Smooth muscle cell (in vitro differentiated cells): ENCODE results near the gene ADH1B. TPM values are rescaled to one million over a fixed set of nuclear protein-coding genes. Genes with fewer than 3 reads are reported as not detected.
"Not testable (repeated sequence)": the region's sequence is repeated elsewhere in the genome, so short reads cannot be mapped to it uniquely, and the experiment has no call there.

ENCODE experiments used
- DNase-seq: peaks from one replicate; lab custom pipeline; 2025; ENCODE audit not compliant: unreplicated experiment; lab: John Stamatoyannopoulos, UW
- H2AFZ ChIP-seq: fragments of 200-600 bp; sonication (generic); 2 replicates; pipeline ENCODE4 v1.6.0; 2016; ENCODE audit warnings: antibody characterized with exemption, low read depth, mild to moderate bottlenecking
- H3F3A ChIP-seq: fragments of 200-600 bp; sonication (generic); 2 replicates; pipeline ENCODE4 v1.6.0; 2017; ENCODE audit warnings: antibody characterized with exemption, low read depth
- H3K27ac ChIP-seq: fragments of 200-600 bp; sonication (generic); 2 replicates; pipeline ENCODE4 v1.5.1; 2016; ENCODE audit warnings: low read depth, mild to moderate bottlenecking
- H3K27me3 ChIP-seq: fragments of 200-600 bp; sonication (generic); 2 replicates; pipeline ENCODE4 v1.6.1; 2016; ENCODE audit warnings: low read depth, mild to moderate bottlenecking
- H3K36me3 ChIP-seq: fragments of 200-600 bp; sonication (generic); 2 replicates; pipeline ENCODE4 v1.5.1; 2016; ENCODE audit warnings: low read depth
- H3K4me1 ChIP-seq: fragments of 200-600 bp; sonication (generic); 2 replicates; pipeline ENCODE4 v1.5.1; 2016; ENCODE audit warnings: low read depth
- H3K4me2 ChIP-seq: fragments of 200-600 bp; sonication (generic); 2 replicates; pipeline ENCODE4 v1.6.0; 2016; ENCODE audit warnings: mild to moderate bottlenecking
- H3K4me3 ChIP-seq: fragments of 200-600 bp; sonication (generic); 2 replicates; pipeline ENCODE4 v1.5.1; 2016; ENCODE audit warnings: mild to moderate bottlenecking
- H3K79me2 ChIP-seq: fragments of 200-600 bp; sonication (generic); 2 replicates; pipeline ENCODE4 v1.6.0; 2016; ENCODE audit warnings: low read depth, mild to moderate bottlenecking
- H3K9ac ChIP-seq: fragments of 200-600 bp; sonication (generic); 2 replicates; pipeline ENCODE4 v1.6.0; 2016; ENCODE audit warnings: low read depth
- H3K9me3 ChIP-seq: fragments of 200-600 bp; sonication (generic); replicated peaks from 2 replicates; pipeline ENCODE4 v1.5.1; 2016; ENCODE audit warnings: low read depth
- H4K20me1 ChIP-seq: fragments of 200-600 bp; sonication (generic); 2 replicates; pipeline ENCODE4 v1.6.0; 2016; ENCODE audit warnings: low read depth
- WGBS: methylation state at CpG from one replicate; pipeline ENCODE4 v1.1.7; 2016; ENCODE audit warnings: low lambda C conversion rate; 5-methylcytosine and 5-hydroxymethylcytosine counted together
- polyA plus RNA-seq: library from polyadenylated mRNA; unstranded; fragments of >200 nt; fragmentation: Nextera tagmentation; extraction: Ambion mirVana; gene quantifications from 2 replicates; pipeline ENCODE4 v1.2.1, GENCODE V29; 2016
- total RNA-seq: library from RNA; depleted of rRNA; stranded (reverse); fragments of >200 nt; gene quantifications from 2 replicates; pipeline ENCODE4 v1.2.3, GENCODE V29; 2014
- TF ChIP-seq, protein P1 (sequence below): fragments of 200-600 bp; sonication (generic); IDR thresholded peaks from 2 replicates; pipeline ENCODE4 v1.5.1; 2017; ENCODE audit warnings: borderline replicate concordance, mild to moderate bottlenecking, antibody characterized with exemption; ENCODE audit not compliant: insufficient read depth, poor library complexity, severe bottlenecking

The ADH1B gene
- total and polyA plus RNA-seq, 2 experiments from 2014 or later, result not detected

DNA sequence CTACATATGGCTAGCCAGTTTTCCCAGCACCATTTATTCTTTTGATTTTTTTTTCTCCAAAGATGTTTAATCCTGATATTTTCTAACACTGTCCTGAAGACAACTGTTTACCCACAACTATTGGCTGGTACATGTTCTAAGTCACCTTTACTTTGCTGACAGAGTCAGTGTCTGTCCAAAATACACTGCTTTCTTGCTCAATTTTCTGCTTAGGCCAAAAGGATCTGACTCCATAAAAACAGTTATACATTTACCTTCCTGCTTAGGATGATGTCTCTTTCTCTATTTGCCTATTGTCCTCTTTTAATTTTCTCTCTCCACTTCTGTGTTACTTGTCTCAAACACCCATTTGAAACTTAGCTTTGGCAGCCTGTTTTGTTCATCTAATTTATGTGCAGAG lies 28.1 kb upstream of the ADH1B start:
- no peaks in the 10 kb centered on the region for H3F3A ChIP-seq

DNA sequence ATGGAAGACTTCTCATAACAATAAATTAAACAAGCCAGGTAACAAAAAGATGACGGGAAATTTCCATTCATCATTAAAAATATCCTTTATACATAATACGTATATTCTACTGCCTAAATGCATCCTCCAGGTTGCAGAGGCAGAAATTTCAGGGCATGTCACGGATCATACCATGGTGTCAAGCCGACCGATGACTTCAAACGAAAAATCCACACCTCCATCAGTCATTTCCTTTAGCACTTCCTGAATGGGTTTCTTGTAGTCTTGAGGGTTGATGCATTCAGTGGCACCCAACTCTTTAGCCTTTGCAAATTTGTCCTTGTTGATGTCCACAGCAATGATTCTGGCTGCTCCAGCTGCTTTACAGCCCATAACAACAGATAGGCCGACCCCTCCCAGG lies 21.4 kb upstream of the ADH1B start:
- not testable (repeated sequence) for H3F3A ChIP-seq, H3K4me2 ChIP-seq, H3K4me3 ChIP-seq, H4K20me1 ChIP-seq, H3K27ac ChIP-seq, H3K4me1 ChIP-seq, H3K9ac ChIP-seq, H3K36me3 ChIP-seq, H3K9me3 ChIP-seq, H2AFZ ChIP-seq, H3K79me2 ChIP-seq, H3K27me3 ChIP-seq, DNase-seq
- WGBS, result 91% methylated on average over 7 of the region's 7 CpGs

More for the DNA sequence above, 28.1 kb upstream of the ADH1B start:
- Histone ChIP-seq H3K9ac (no peak overlapping the region), H3K27me3 (no peaks in the 10 kb centered on the region), H3K79me2 (no peaks in the 10 kb centered on the region), H3K36me3 (no peaks in the 10 kb centered on the region), H2AFZ (no peak overlapping the region), H3K9me3 (no peaks in the 10 kb centered on the region), H4K20me1 (no peaks in the 10 kb centered on the region), H3K4me3 (no peak overlapping the region), H3K27ac (no peak overlapping the region), H3K4me1 (no peaks in the 10 kb centered on the region), H3K4me2 (no peak overlapping the region)
- TF ChIP-seq, protein P1, sequence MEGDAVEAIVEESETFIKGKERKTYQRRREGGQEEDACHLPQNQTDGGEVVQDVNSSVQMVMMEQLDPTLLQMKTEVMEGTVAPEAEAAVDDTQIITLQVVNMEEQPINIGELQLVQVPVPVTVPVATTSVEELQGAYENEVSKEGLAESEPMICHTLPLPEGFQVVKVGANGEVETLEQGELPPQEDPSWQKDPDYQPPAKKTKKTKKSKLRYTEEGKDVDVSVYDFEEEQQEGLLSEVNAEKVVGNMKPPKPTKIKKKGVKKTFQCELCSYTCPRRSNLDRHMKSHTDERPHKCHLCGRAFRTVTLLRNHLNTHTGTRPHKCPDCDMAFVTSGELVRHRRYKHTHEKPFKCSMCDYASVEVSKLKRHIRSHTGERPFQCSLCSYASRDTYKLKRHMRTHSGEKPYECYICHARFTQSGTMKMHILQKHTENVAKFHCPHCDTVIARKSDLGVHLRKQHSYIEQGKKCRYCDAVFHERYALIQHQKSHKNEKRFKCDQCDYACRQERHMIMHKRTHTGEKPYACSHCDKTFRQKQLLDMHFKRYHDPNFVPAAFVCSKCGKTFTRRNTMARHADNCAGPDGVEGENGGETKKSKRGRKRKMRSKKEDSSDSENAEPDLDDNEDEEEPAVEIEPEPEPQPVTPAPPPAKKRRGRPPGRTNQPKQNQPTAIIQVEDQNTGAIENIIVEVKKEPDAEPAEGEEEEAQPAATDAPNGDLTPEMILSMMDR, result no peak
- DNase-seq, result no peak

DNA sequence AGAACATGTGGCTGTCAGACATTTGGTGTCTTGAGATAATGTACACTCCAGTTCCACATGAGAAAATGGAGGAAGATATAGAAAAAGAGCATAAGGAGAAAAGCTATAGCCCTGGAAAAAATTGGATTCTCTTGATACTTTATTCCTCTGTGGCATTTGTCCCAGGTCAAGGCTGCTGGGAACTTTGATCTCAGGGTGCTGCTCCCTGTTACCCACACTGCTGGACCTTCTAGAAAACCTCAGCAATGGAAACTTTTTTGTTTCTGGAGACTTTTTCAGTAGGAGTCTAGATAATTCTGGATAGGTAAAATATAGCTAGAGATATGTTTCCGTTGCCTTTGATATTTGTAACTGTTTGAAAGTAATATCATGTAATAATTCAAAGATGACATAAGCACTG lies 20.2 kb upstream of the ADH1B start:
- Histone ChIP-seq H3K4me1 (no peaks in the 10 kb centered on the region), H3K9ac (no peak overlapping the region), H3F3A (no peaks in the 10 kb centered on the region), H4K20me1 (no peaks in the 10 kb centered on the region), H3K4me3 (no peak overlapping the region), H3K27ac (no peak overlapping the region), H3K4me2 (no peak overlapping the region), H3K36me3 (no peaks in the 10 kb centered on the region), H3K79me2 (no peaks in the 10 kb centered on the region), H2AFZ (no peak overlapping the region), H3K27me3 (no peaks in the 10 kb centered on the region), H3K9me3 (no peaks in the 10 kb centered on the region)
- WGBS, result 92% methylated on average over 1 of the region's 1 CpG
- TF ChIP-seq, protein P1, result no peak
- DNase-seq, result no peak

DNA sequence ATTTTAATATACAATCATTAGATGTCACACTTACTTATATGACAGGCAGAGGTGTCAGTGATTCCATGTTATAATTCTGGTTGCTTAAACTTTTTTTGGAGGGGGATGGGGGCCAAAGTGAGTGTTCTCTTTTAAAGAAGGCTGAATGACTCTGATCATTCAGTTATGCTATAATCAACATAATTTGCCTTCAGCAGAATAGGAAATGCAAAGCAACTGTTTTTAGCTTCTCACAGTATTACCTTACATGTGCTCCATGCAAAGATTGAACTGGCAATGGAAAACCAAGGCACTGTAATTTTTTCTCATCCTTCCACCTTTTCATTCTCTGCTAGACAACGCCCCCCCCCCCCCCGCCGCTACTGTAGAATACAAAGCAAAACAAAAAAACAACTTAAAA lies 18.0 kb upstream of the ADH1B start:
- no peaks in the 10 kb centered on the region for H3K79me2 ChIP-seq
- no peak for DNase-seq
- H3K9ac ChIP-seq, result no peak overlapping the region
- WGBS, result 96% methylated on average over 3 of the region's 3 CpGs
- no peaks in the 10 kb centered on the region for H3K27me3 ChIP-seq
- no peak overlapping the region for H3K27ac ChIP-seq
- no peaks in the 10 kb centered on the region for H3K9me3 ChIP-seq
- no peak overlapping the region for H2AFZ ChIP-seq
- no peaks in the 10 kb centered on the region for H3K4me1 ChIP-seq
- H3K4me3 ChIP-seq, result no peak overlapping the region
- TF ChIP-seq, protein P1, result no peak
- H3K36me3 ChIP-seq, result no peaks in the 10 kb centered on the region
- H3F3A ChIP-seq, result no peaks in the 10 kb centered on the region
- H4K20me1 ChIP-seq, result no peaks in the 10 kb centered on the region
- no peak overlapping the region for H3K4me2 ChIP-seq
